Measurements from ENCODE around the gene DENND6B. TPM values are rescaled to one million over a fixed set of nuclear protein-coding genes. Genes with fewer than 3 reads are reported as not detected.

DENND6B gene
- total RNA-seq, 4 donors from 2014 or later, result 2.2 to 3.1 (median 2.7) TPM

DNA sequence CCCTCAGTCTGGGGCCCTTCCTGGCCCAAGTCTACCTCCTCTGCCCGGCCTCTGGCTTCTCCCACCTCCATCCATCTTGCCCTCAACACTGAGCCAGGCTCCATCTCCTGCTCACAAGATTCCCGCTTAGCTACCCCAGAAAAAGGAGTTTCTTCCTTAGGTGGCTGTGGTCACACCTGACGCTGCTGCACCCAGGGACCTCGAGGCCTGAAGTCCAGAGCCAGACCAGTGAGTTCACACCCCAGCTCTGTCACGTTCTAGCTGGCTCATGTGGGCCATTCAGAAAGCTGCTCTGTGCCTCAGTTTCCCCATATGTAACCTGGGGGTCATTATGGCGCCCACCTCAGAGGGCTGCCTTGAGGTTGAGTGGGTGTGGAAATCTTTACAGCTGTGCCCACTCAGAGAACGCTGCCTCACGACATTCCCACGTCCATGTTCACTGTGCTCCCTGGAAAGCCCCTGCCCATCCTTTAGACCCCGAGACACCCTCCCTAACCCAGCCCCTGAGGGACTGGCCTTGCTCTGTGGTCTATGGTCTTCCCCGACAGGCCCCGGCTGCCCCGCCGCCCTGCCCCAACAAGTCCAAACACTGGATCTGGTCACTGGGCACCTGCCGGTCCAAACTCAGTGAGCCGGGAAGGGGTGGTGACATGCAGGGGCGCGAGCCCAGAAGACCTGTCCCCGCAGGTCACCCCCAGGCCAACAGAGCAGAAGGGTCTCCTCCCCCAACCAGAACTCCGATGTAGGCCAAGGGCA is 29.1 kb downstream of the DENND6B start:
- no peak for ATAC-seq (ENCODE audit: low FRiP score)
- TF ChIP-seq, protein P1, sequence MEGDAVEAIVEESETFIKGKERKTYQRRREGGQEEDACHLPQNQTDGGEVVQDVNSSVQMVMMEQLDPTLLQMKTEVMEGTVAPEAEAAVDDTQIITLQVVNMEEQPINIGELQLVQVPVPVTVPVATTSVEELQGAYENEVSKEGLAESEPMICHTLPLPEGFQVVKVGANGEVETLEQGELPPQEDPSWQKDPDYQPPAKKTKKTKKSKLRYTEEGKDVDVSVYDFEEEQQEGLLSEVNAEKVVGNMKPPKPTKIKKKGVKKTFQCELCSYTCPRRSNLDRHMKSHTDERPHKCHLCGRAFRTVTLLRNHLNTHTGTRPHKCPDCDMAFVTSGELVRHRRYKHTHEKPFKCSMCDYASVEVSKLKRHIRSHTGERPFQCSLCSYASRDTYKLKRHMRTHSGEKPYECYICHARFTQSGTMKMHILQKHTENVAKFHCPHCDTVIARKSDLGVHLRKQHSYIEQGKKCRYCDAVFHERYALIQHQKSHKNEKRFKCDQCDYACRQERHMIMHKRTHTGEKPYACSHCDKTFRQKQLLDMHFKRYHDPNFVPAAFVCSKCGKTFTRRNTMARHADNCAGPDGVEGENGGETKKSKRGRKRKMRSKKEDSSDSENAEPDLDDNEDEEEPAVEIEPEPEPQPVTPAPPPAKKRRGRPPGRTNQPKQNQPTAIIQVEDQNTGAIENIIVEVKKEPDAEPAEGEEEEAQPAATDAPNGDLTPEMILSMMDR (IDR thresholded peaks at IDR 0.05), result no peak
- DNase-seq (ENCODE audit: low spot score), result no peak

DNA sequence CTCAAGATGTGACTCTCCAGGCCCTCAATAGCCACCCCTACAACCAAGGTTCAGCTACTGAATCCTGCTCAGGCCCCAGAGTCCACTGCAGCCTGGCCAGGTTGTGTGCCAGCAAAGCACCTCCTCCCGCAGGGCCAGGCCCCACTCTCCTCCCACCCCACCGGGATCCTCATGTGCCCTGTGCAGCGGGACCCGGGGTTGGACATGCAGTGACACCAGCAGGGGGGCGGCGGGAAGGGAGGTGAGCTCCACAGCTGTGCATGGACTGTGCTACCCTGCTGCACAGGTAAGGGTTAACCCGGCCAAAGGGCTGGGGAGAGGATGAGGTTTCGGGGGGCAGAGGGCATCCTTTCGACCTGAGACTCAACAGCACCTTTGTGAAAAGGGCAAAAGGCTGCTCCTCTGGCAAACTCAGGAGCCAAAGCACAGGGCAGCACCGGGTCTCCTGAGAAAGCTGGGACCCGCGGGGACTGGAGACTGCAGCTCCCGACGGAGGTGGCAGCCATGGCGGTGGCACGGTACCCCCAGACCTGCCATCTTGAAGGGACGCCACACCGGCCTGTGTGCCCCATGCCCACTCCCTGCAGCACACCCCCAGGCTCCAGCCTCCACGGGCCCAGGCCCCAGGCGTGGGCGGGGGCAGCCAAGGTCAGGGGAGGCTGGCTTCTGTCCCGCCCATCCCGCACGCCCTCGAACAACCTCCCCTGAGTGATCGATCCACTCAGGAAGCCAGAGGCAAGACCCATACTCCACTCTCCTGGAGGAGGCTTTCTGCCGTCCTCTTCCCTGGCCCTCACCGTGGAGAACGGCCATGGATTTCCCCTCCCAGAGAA is 29.9 kb downstream of the DENND6B start:
- TF ChIP-seq, protein P1 (IDR thresholded peaks at IDR 0.05), result no peak
- DNase-seq (ENCODE audit: low spot score) (no peak), ATAC-seq (ENCODE audit: low FRiP score) (no peak)

DNA sequence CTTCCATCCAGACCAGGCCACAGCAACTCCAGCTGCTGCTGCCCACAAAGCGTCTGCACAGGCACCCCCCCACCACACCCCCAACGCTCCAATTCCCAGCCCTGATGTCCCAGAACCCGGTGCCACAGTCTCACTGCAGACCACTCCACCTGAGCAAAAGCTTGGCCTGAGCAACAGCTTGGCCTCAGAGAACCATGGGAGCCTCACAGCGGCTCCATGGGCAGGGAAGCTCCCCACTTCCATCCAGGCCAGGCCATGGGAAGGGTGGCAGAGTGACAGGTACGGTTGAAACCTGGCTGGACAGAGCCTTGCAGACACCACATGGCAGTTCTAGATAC is 32.5 kb downstream of the DENND6B start:
- TF ChIP-seq, protein P1 (IDR thresholded peaks at IDR 0.05), result no peak
- ATAC-seq (ENCODE audit: low FRiP score) (no peak), DNase-seq (ENCODE audit: low spot score) (no peak)

DNA sequence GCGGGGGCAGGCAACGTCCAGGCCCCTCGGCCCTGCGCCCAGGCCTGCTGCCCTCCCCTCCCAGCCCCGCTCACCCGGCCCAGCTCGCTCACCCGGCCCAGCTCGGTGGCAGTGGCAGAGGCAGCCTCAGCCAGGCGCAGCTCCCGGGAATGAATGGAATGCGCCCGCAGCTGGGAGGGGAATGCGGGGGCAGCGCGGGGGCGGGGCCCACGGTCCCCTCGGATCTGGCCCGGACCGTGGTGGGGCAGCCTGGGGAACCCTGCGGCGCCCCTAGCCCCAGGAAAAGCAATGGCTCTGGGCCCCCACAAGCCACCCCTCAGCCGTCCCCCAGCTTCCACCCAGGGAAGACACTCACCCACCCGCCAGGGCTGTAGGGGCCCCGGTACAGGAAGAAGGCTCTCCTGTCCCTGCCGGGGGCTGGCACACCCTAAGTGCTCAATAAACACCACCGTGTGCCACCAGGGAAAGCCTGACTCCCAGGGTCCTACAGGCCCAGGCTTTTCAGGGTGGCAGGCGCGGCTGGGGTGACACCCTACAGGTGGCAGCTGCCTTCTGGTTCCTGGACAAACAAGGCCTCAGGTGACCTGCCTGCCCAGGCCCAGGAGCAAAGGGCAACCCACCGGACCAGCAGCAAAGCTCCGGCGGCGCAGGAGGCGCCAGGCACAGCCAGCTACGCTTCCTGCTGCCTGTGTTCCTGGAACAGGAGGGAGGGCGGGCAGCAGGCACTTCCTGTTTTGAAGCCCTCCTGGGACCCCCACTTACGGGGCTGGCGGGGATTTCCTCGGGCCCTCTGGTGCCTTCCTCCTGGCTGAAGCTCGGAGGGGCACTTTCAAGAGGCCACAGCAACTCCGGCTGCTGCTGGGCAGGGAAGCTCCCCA is 33.1 kb downstream of the DENND6B start:
- DNase-seq (ENCODE audit: low spot score) (no peak), ATAC-seq (ENCODE audit: low FRiP score) (peak; percentile 37)
- TF ChIP-seq, protein P1 (IDR thresholded peaks at IDR 0.05), result no peak

DNA sequence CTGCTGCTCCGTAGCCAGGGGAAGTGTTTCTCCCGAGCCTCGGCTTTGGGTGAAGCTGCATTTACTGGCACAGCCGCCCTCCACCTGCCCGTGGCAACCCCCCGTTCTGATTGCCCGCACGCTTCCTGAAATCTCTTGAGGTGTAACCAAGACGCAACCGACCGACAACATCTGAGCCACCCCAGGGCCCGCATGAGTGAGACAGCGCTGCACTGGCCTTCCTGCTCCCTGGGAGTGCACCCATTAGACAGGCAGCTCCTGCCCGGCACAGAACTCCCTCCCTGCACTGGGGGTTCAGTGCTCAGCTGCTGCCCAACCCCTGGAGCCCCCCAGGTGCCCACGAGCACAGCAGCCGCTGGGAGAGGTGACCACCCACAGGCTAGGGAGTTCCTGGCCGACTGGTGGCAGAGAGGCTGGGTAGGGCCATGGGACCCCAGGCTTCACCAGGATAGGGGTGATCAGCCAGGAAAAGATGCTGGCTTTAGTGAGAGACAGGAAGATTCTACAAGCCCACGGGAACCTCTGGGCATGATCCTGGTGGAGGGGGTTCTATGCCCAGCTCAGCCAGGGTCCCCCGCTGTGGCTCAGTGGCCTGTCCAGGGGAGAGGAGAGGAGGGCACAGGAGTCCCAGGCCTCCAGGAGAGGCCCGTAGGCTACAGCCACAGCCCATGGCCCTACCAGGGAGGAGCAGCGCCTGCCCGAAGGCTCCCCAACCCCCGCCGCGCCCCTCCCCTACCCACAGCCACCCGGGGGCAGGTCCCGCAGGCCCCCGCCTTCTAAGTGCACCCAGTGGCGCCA is 34.0 kb downstream of the DENND6B start:
- ATAC-seq (ENCODE audit: low FRiP score), result peak; percentile 4
- DNase-seq (ENCODE audit: low spot score), result no peak
- TF ChIP-seq, protein P1 (IDR thresholded peaks at IDR 0.05), result no peak

DNA sequence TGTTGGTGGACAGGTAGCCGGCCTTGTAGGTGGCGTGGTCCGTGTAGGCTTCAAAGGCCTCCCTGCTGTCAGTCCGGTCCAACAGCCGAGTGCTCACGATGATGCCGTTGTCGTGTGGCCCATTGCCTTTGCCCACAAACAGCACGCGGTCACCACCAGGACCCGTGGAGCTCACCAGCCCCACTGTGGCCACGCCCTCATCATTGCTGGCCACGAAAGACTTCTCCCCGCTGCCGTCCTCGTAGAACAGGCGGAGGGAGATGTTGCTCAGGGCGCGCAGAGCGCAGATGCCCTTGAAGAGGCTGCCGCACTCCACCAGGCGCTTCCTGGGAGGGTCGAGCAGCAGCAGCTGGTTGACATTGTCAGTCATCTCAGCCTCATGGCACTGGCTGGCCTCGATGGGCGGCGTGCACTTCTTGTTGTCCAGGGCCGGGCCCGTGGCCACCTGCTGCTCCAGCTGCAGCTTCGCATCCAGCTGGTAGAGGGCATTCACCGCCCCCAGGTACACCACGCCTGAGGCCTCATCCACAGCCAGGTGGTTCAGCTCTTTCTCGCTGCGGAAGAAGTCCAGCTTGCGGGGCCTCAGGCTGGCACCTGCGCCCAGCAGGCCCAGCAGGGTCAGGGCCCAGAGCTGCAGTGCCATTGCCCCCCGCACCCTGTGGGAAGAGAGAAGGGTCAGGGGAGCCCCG is 36.7 kb downstream of the DENND6B start:
- no peak for DNase-seq (ENCODE audit: low spot score)
- ATAC-seq (ENCODE audit: low FRiP score), result no peak
- TF ChIP-seq, protein P1 (IDR thresholded peaks at IDR 0.05), result no peak

Data from omental fat pad (tissue), 4 donors.